ENCODE data around the gene VSTM4. TPM values are rescaled to one million over a fixed set of nuclear protein-coding genes. Genes with fewer than 3 reads are reported as not detected.

The VSTM4 gene
- polyA plus RNA-seq, 1 donor (not counting 4 experiments of a cell fraction or from before 2014, with no cell fraction given): not detected

DNA sequence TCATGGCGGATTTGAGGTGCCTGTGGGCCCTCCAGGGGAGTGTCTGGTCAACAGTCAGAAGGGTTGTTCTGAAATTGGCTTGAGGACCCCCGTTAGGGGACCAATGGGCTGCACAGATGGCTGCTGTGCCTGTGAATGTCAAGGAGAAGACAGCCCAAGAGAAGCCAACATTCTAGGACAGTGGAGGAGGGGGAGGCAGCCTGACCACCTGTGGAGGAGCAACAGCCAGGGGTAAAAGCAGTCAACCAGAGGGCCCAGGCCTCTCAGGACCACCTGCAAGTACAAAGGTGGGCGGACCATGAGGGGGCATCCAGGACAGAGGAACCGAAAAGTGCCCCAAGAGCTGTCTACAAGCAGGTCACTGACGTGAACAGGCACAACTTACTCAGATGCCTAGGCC is 76.6 kb downstream of the VSTM4 start:
- Histone ChIP-seq H3K36me3 (ENCODE audit: control insufficient read depth in 2 of 2, extremely low read depth in 1 of 2, insufficient read depth in 2 of 2, low read length in 2 of 2) (no peaks in the 10 kb centered on the region), H3K79me2 (ENCODE audit: control insufficient read depth, insufficient read depth, low read length) (no peaks in the 10 kb centered on the region), H3K9me3 (ENCODE audit: control insufficient read depth, low read depth, low read length) (no peaks in the 10 kb centered on the region), H3K27ac (ENCODE audit: control insufficient read depth, insufficient read depth, low read length) (no peak overlapping the region), H3K4me1 (ENCODE audit: control insufficient read depth, extremely low read depth, insufficient read depth, low read length) (no peaks in the 10 kb centered on the region), H2AFZ (ENCODE audit: control insufficient read depth, low read length) (no peak overlapping the region), H3K9ac (ENCODE audit: control insufficient read depth, extremely low read depth, insufficient read depth, low read length) (no peak overlapping the region), H3K4me2 (ENCODE audit: control insufficient read depth, extremely low read depth, insufficient read depth, low read depth, low read length) (no peak overlapping the region), H4K20me1 (ENCODE audit: control insufficient read depth, extremely low read depth, insufficient read depth, low read length) (no peaks in the 10 kb centered on the region), H3K27me3 (ENCODE audit: control insufficient read depth, extremely low read depth, insufficient read depth, low read length) (no peaks in the 10 kb centered on the region), H3K9me1 (ENCODE audit: control insufficient read depth, extremely low read depth, insufficient read depth, low read length) (no peaks in the 10 kb centered on the region), H3K4me3 (ENCODE audit: control insufficient read depth in 2 of 3, extremely low read depth in 1 of 3, insufficient read depth in 2 of 3, low read depth in 1 of 3, low read length in 3 of 3) (no peak overlapping the region)
- DNase-seq (ENCODE audit: low read depth, low spot score) (no peak), FAIRE-seq (no peak)
- dilution Hi-C loops (cut with MboI; ENCODE audit: extremely low pct_ligation_motif_present, low sequenced_read_pairs): no loop called here
- no peak for TF ChIP-seq EZH2 (IDR thresholded peaks at IDR 0.05; ENCODE audit: low read length)
- TF ChIP-seq, protein P1, sequence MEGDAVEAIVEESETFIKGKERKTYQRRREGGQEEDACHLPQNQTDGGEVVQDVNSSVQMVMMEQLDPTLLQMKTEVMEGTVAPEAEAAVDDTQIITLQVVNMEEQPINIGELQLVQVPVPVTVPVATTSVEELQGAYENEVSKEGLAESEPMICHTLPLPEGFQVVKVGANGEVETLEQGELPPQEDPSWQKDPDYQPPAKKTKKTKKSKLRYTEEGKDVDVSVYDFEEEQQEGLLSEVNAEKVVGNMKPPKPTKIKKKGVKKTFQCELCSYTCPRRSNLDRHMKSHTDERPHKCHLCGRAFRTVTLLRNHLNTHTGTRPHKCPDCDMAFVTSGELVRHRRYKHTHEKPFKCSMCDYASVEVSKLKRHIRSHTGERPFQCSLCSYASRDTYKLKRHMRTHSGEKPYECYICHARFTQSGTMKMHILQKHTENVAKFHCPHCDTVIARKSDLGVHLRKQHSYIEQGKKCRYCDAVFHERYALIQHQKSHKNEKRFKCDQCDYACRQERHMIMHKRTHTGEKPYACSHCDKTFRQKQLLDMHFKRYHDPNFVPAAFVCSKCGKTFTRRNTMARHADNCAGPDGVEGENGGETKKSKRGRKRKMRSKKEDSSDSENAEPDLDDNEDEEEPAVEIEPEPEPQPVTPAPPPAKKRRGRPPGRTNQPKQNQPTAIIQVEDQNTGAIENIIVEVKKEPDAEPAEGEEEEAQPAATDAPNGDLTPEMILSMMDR (optimal IDR thresholded peaks at IDR 0.05 in 1 of 3, IDR thresholded peaks at IDR 0.05 in 1 of 3, conservative IDR thresholded peaks at IDR 0.05 in 1 of 3; ENCODE audit: extremely low read depth in 1 of 3, insufficient read depth in 2 of 3, low read length in 3 of 3): no peak

DNA sequence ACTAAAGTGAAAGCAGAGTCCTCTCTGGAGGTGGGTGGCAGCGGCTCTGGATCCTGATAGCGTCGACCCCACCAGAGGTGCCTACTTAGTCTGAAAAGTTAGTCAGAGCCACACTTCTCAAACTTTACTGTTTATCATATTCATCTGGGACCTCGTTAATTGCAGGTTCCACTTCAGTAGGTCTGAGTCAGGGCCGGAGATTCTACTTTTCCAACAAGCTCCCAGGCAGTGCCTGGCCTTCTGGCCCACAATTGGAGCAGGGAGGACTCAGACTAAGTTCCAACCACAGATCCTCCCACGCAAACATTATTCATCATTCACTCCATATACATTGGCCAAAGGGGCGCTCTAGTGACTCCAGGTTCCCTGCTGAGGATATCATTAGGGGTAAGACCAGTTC is 78.1 kb downstream of the VSTM4 start:
- Histone ChIP-seq H3K4me3 (ENCODE audit: control insufficient read depth in 2 of 3, extremely low read depth in 1 of 3, insufficient read depth in 2 of 3, low read depth in 1 of 3, low read length in 3 of 3) (no peak overlapping the region), H4K20me1 (ENCODE audit: control insufficient read depth, extremely low read depth, insufficient read depth, low read length) (no peaks in the 10 kb centered on the region), H2AFZ (ENCODE audit: control insufficient read depth, low read length) (no peak overlapping the region), H3K4me1 (ENCODE audit: control insufficient read depth, extremely low read depth, insufficient read depth, low read length) (no peaks in the 10 kb centered on the region), H3K36me3 (ENCODE audit: control insufficient read depth in 2 of 2, extremely low read depth in 1 of 2, insufficient read depth in 2 of 2, low read length in 2 of 2) (no peaks in the 10 kb centered on the region), H3K79me2 (ENCODE audit: control insufficient read depth, insufficient read depth, low read length) (no peaks in the 10 kb centered on the region), H3K27me3 (ENCODE audit: control insufficient read depth, extremely low read depth, insufficient read depth, low read length) (no peaks in the 10 kb centered on the region), H3K4me2 (ENCODE audit: control insufficient read depth, extremely low read depth, insufficient read depth, low read depth, low read length) (no peak overlapping the region), H3K9me1 (ENCODE audit: control insufficient read depth, extremely low read depth, insufficient read depth, low read length) (no peaks in the 10 kb centered on the region), H3K9me3 (ENCODE audit: control insufficient read depth, low read depth, low read length) (no peaks in the 10 kb centered on the region), H3K27ac (ENCODE audit: control insufficient read depth, insufficient read depth, low read length) (no peak overlapping the region), H3K9ac (ENCODE audit: control insufficient read depth, extremely low read depth, insufficient read depth, low read length) (no peak overlapping the region)
- no peak for DNase-seq (ENCODE audit: low read depth, low spot score)
- dilution Hi-C loops (cut with MboI; ENCODE audit: extremely low pct_ligation_motif_present, low sequenced_read_pairs): no loop called here
- TF ChIP-seq, protein P1 (optimal IDR thresholded peaks at IDR 0.05 in 1 of 3, IDR thresholded peaks at IDR 0.05 in 1 of 3, conservative IDR thresholded peaks at IDR 0.05 in 1 of 3; ENCODE audit: extremely low read depth in 1 of 3, insufficient read depth in 2 of 3, low read length in 3 of 3): no peak
- no peak for TF ChIP-seq EZH2 (IDR thresholded peaks at IDR 0.05; ENCODE audit: low read length)
- FAIRE-seq: no peak
